Tibial nerve (tissue), 4 donors: ENCODE results near the gene NOL4L. TPM values are rescaled to one million over a fixed set of nuclear protein-coding genes. Genes with fewer than 3 reads are reported as not detected.

Source experiments
- DNase-seq, 2 donors: peaks; one replicate each; pipeline ENCODE4 v3.0.0-alpha.2; 2019; ENCODE audit warnings: low spot score in 2 of 2
- H3K27ac ChIP-seq, 4 donors: fragments of 200-600 bp; sonication (generic) in 3 of 4; one replicate each; pipeline ENCODE4 v1.5.1; 2017 to 2019; ENCODE audit warnings: mild to moderate bottlenecking in 1 of 4
- H3K27me3 ChIP-seq, 2 donors: fragments of 200-600 bp; sonication (generic) in 1 of 2; one replicate each; pipeline versions ENCODE4 v1.5.1 to v1.6.0; 2017 to 2019
- H3K36me3 ChIP-seq, 3 donors: fragments of 200-600 bp; sonication (generic); one replicate each; pipeline ENCODE4 v1.5.1; 2018 to 2019
- H3K4me1 ChIP-seq, 4 donors: fragments of 200-600 bp; sonication (generic) in 3 of 4; one replicate each; pipeline ENCODE4 v1.5.1; 2017 to 2019
- H3K4me3 ChIP-seq, 4 donors: fragments of 200-600 bp; sonication (generic) in 3 of 4; one replicate each; pipeline ENCODE4 v1.5.1; 2017 to 2019; ENCODE audit warnings: mild to moderate bottlenecking in 1 of 4, moderate library complexity in 1 of 4
- H3K9me3 ChIP-seq, 4 donors: fragments of 200-600 bp; sonication (generic) in 3 of 4; one replicate each; pipeline ENCODE4 v1.5.1; 2017 to 2019
- CTCF ChIP-seq, 5 experiments: fragments of 200-600 bp in 3 of 5; fragments of 450-650 bp in 2 of 5; sonication (generic) in 3 of 5; IDR thresholded peaks; one replicate each; pipeline ENCODE4 v1.5.1; 2016 to 2019; ENCODE audit warnings: antibody characterized with exemption in 5 of 5, mild to moderate bottlenecking in 3 of 5, moderate library complexity in 2 of 5
- EP300 ChIP-seq, 2 donors: sonication (generic); formaldehyde crosslinking; IDR thresholded peaks; one replicate each; pipeline ENCODE4 v1.6.1; 2017; ENCODE audit warnings: antibody characterized with exemption in 2 of 2, mild to moderate bottlenecking in 1 of 2
- POLR2A ChIP-seq, 2 donors: fragments of 450-650 bp; IDR thresholded peaks; one replicate each; pipeline ENCODE4 v1.6.1; 2017; ENCODE audit warnings: antibody characterized with exemption in 2 of 2, mild to moderate bottlenecking in 2 of 2, moderate library complexity in 2 of 2
- WGBS, 2 donors: methylation state at CpG; one replicate each; pipeline ENCODE4 v1.1.5; 2018; 5-methylcytosine and 5-hydroxymethylcytosine counted together
- total RNA-seq, 4 donors: library from RNA; depleted of rRNA; stranded (reverse); fragments of >200 nt; gene quantifications; one replicate each; pipeline ENCODE4 v1.1.0, GENCODE V29; 2016

The NOL4L gene
- total RNA-seq, 4 donors from 2014 or later: 11.5 to 22.3 (median 19.9) TPM

DNA sequence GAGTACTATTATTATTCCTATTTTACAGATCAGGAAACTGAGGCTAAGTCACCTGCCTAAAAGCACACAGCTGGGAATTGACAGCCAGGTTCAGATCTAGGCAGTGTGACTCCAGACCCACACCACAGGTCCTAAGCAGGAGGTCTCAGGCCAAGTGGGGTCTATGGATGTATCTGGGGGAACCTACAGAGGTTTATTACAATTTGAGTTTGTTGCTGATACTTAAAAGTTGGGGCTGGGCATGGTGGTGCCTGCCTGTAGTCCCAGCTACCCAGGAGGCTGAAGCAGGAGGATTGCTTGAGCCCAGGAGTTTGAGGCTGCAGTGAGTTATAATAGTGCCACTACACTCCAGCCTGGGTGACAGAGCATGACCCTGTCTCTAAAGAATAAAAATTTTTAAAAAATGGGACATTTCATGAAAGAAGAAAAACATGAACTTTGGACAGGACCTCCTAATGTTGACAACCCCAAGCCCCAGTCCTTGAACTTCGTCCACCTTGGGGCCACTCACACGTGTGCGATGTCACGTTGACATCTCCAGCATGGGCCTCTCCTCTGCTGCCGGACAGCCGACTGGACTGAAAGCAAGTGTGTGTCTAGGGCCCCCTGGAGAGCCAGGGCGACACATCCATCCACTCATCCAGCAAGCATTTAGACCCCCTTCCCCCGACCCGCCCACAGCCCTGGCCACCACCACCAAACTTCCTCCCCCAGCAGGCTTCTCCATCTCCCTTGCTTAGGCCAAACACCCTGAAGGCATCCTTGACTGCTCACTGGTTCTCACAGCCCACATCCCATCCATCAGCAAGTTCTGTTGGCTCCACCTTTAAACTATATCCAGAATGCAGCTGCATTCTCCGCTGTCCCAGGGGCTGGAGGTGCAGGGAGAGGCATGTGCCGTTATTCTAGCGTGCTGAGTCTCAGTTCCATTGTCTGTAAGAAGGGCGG, 40.0 kb downstream of the NOL4L start:
- Histone ChIP-seq H3K36me3 (no peaks in the 10 kb centered on the region), H3K4me1 (peaks cover 0 to 10% (median 3%) of the 10 kb centered on the region in 4 donors), H3K4me3 (no peak overlapping the region), H3K27me3 (no peaks in the 10 kb centered on the region), H3K27ac (no peak overlapping the region), H3K9me3 (peaks cover 0 to 4% (median 0%) of the 10 kb centered on the region in 4 donors)
- no peak for DNase-seq
- TF ChIP-seq CTCF (IDR thresholded peaks at IDR 0.05) (no peak), POLR2A (IDR thresholded peaks at IDR 0.05) (no peak), EP300 (IDR thresholded peaks at IDR 0.05) (no peak)
- 76 to 77% methylated on average over 13 of the region's 13 CpGs for WGBS, 2 donors

- Histone ChIP-seq H3K27ac (no peak overlapping the region), H3K36me3 (no peaks in the 10 kb centered on the region), H3K4me1 (peaks cover 0 to 17% (median 4%) of the 10 kb centered on the region in 4 donors), H3K9me3 (no peaks in the 10 kb centered on the region), H3K4me3 (no peak overlapping the region), H3K27me3 (peaks cover 0 to 3% of the 10 kb centered on the region in 2 donors)
- no peak for DNase-seq
- TF ChIP-seq POLR2A (IDR thresholded peaks at IDR 0.05) (no peak), EP300 (IDR thresholded peaks at IDR 0.05) (no peak), CTCF (IDR thresholded peaks at IDR 0.05) (no peak)
- WGBS, 2 donors: 83 to 88% methylated on average over 5 of the region's 5 CpGs
Measured at GRCh38 chr20:32544260-32544722, 40.8 kb downstream of the NOL4L start.

GRCh38 chr20:32543570-32544259, 41.4 kb downstream of the NOL4L start:
- Histone ChIP-seq H3K4me3 (no peak overlapping the region), H3K36me3 (no peaks in the 10 kb centered on the region), H3K9me3 (no peaks in the 10 kb centered on the region), H3K27ac (no peak overlapping the region), H3K27me3 (peaks cover 0 to 9% of the 10 kb centered on the region in 2 donors), H3K4me1 (peaks cover 0 to 23% (median 9%) of the 10 kb centered on the region in 4 donors)
- WGBS, 2 donors: 89% methylated on average over 15 of the region's 15 CpGs
- DNase-seq: no peak
- TF ChIP-seq POLR2A (IDR thresholded peaks at IDR 0.05) (no peak), CTCF (IDR thresholded peaks at IDR 0.05) (no peak), EP300 (IDR thresholded peaks at IDR 0.05) (no peak)

DNA sequence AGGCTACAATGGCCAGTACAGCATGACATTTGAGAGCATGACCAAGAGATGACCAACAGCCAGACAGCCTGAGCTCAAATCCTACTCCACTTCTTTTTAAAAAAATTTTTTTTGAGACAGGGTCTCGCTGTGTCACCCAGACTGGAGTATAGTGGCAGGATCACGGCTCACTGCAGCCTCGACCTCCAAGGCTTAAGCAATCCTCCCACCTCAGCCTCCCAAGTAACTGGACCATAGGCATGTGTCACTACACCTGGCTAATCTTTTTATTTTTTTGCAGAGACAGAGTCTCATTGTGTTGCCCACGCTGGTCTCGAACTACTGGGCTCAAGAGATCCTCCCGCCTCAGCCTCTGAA, 42.9 kb downstream of the NOL4L start:
- Histone ChIP-seq H3K27ac (no peak overlapping the region), H3K9me3 (no peaks in the 10 kb centered on the region), H3K4me3 (no peak overlapping the region), H3K27me3 (peaks cover 0 to 23% of the 10 kb centered on the region in 2 donors), H3K4me1 (peaks cover 0 to 37% (median 18%) of the 10 kb centered on the region in 4 donors), H3K36me3 (no peaks in the 10 kb centered on the region)
- no peak for DNase-seq
- TF ChIP-seq EP300 (IDR thresholded peaks at IDR 0.05) (no peak), CTCF (IDR thresholded peaks at IDR 0.05) (no peak), POLR2A (IDR thresholded peaks at IDR 0.05) (no peak)
- 93% methylated on average over 6 of the region's 6 CpGs for WGBS, 2 donors
